ENCODE measurements around the gene HIPK1. TPM values are rescaled to one million over a fixed set of nuclear protein-coding genes. Genes with fewer than 3 reads are reported as not detected.

The HIPK1 gene
- total RNA-seq, 5 donors from 2014 or later (not counting 1 experiment from before 2014, with no cell fraction given): 99.5 to 189 (median 103) TPM

- Mint-ChIP-seq H3K27me3 (no peaks in the 10 kb centered on the region), H3K4me1 (peaks cover 0 to 6% (median 3%) of the 10 kb centered on the region in 3 donors), H3K4me3 (no peak overlapping the region), H3K9me3 (no peaks in the 10 kb centered on the region), H3K36me3 (no peaks in the 10 kb centered on the region), H3K27ac (no peak overlapping the region)
- Histone ChIP-seq H3K27me3 (replicated peaks in 1 of 2; ENCODE audit: control insufficient read depth in 2 of 2, extremely low read depth in 1 of 2, insufficient read depth in 2 of 2, low read length in 1 of 2) (no peaks in the 10 kb centered on the region), H3K4me3 (ENCODE audit: control insufficient read depth in 1 of 2, extremely low read depth in 1 of 2, low read length in 1 of 2) (no peak overlapping the region), H3K4me1 (ENCODE audit: control insufficient read depth in 1 of 2, extremely low read depth in 1 of 2, insufficient read depth in 2 of 2, low read length in 2 of 2) (no peaks in the 10 kb centered on the region), H3K27ac (ENCODE audit: low read length) (no peak overlapping the region), H3K9me3 (no peaks in the 10 kb centered on the region), H3K36me3 (ENCODE audit: control insufficient read depth in 2 of 2, extremely low read depth in 1 of 2, insufficient read depth in 1 of 2, low read length in 1 of 2) (no peaks in the 10 kb centered on the region)
- no peak for ATAC-seq (replicated peaks in 1 of 4)
- ChIA-PET CTCF (no interaction called here), POLR2A (no interaction called here)
- 93% methylated on average over 2 of the region's 5 CpGs for WGBS (ENCODE audit: insufficient coverage)
- DNase-seq: no peak
Observed at GRCh38 chr1:113987259-113987658, 58.1 kb downstream of the HIPK1 start.

- no peaks in the 10 kb centered on the region for H3K4me1 Mint-ChIP-seq
- peaks cover 8% of the 10 kb centered on the region for H3K36me3 Mint-ChIP-seq
- no peak for DNase-seq
- ChIA-PET POLR2A (no interaction called here), CTCF (interaction anchor here in 1 of 2 donors (0.6 kb wide), 1 partner anchor 299 kb away, joined by 6 read pairs; no protein-coding TSS in a partner anchor)
- ATAC-seq (replicated peaks in 1 of 4): no peak
- no peak overlapping the region for H3K4me3 ChIP-seq (ENCODE audit: control insufficient read depth in 1 of 2, extremely low read depth in 1 of 2, low read length in 1 of 2)
- no peak overlapping the region for H3K27ac Mint-ChIP-seq
- peaks cover 0 to 14% of the 10 kb centered on the region in 2 experiments for H3K27me3 ChIP-seq (replicated peaks in 1 of 2; ENCODE audit: control insufficient read depth in 2 of 2, extremely low read depth in 1 of 2, insufficient read depth in 2 of 2, low read length in 1 of 2)
- H3K27me3 Mint-ChIP-seq: peaks cover 4 to 5% of the 10 kb centered on the region in 2 donors
- H3K4me1 ChIP-seq (ENCODE audit: control insufficient read depth in 1 of 2, extremely low read depth in 1 of 2, insufficient read depth in 2 of 2, low read length in 2 of 2): no peaks in the 10 kb centered on the region
- H3K9me3 ChIP-seq: peaks cover 3% of the 10 kb centered on the region
- peaks cover 9 to 16% (median 14%) of the 10 kb centered on the region in 3 donors for H3K9me3 Mint-ChIP-seq
- no peak overlapping the region for H3K27ac ChIP-seq (ENCODE audit: low read length)
- no peaks in the 10 kb centered on the region for H3K36me3 ChIP-seq (ENCODE audit: control insufficient read depth in 2 of 2, extremely low read depth in 1 of 2, insufficient read depth in 1 of 2, low read length in 1 of 2)
- H3K4me3 Mint-ChIP-seq: no peak overlapping the region
- no CpG with 5 or more reads among the region's 2 CpGs for WGBS (ENCODE audit: insufficient coverage)
Observed at GRCh38 chr1:113990530-113990929, 61.4 kb downstream of the HIPK1 start.

- no peak overlapping the region for H3K27ac Mint-ChIP-seq
- WGBS (ENCODE audit: insufficient coverage): no CpG with 5 or more reads among the region's 4 CpGs
- Histone ChIP-seq H3K27ac (ENCODE audit: low read length) (no peak overlapping the region), H3K4me3 (ENCODE audit: control insufficient read depth in 1 of 2, extremely low read depth in 1 of 2, low read length in 1 of 2) (no peak overlapping the region), H3K9me3 (peaks cover 3% of the 10 kb centered on the region), H3K27me3 (replicated peaks in 1 of 2; ENCODE audit: control insufficient read depth in 2 of 2, extremely low read depth in 1 of 2, insufficient read depth in 2 of 2, low read length in 1 of 2) (peaks cover 0 to 14% of the 10 kb centered on the region in 2 experiments), H3K4me1 (ENCODE audit: control insufficient read depth in 1 of 2, extremely low read depth in 1 of 2, insufficient read depth in 2 of 2, low read length in 2 of 2) (no peaks in the 10 kb centered on the region), H3K36me3 (ENCODE audit: control insufficient read depth in 2 of 2, extremely low read depth in 1 of 2, insufficient read depth in 1 of 2, low read length in 1 of 2) (no peaks in the 10 kb centered on the region)
- no peak for DNase-seq
- H3K36me3 Mint-ChIP-seq: peaks cover 10% of the 10 kb centered on the region
- H3K27me3 Mint-ChIP-seq: peaks cover 4 to 5% of the 10 kb centered on the region in 2 donors
- peaks cover 11 to 18% (median 15%) of the 10 kb centered on the region in 3 donors for H3K9me3 Mint-ChIP-seq
- CTCF ChIA-PET: interaction anchor here in 1 of 2 donors (0.6 kb wide), 1 partner anchor 298 kb away, joined by 6 read pairs; no protein-coding TSS in a partner anchor
- H3K4me3 Mint-ChIP-seq: no peak overlapping the region
- POLR2A ChIA-PET: no interaction called here
- ATAC-seq (replicated peaks in 1 of 4): no peak
- no peaks in the 10 kb centered on the region for H3K4me1 Mint-ChIP-seq
Observed at GRCh38 chr1:113990961-113991360, 61.8 kb downstream of the HIPK1 start.

DNA sequence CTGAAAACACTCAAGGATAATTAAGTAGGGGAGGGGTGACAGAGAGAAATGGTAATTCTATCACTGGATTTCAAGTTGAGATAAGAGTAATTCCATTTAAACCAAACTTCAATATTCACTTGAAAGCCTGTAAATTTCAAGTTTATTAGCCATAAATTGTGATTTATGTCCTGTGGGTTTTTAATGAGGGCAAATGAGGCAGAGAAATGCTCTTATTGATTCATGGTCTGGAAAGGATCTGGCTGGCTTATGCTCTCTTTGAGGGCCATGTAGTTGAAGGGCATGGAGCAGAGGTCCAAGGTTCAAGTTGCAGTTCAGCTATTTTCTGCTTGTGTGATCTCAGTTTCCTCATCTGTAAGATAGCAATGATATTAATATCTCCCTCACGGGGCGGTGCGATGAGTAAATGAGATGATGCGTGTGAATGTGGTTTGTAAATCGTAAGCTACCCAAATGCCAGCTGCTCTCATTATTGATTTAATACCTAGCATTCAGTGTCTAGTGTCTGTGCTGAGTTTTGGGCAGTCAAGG is 62.4 kb downstream of the HIPK1 start:
- Mint-ChIP-seq H3K4me3 (no peak overlapping the region), H3K9me3 (peaks cover 11 to 18% (median 15%) of the 10 kb centered on the region in 3 donors), H3K27ac (no peak overlapping the region), H3K4me1 (no peaks in the 10 kb centered on the region), H3K36me3 (peaks cover 10% of the 10 kb centered on the region), H3K27me3 (peaks cover 4 to 5% of the 10 kb centered on the region in 2 donors)
- H3K27ac ChIP-seq (ENCODE audit: low read length): no peak overlapping the region
- ATAC-seq (replicated peaks in 1 of 4) (no peak), DNase-seq (no peak)
- no peaks in the 10 kb centered on the region for H3K36me3 ChIP-seq (ENCODE audit: control insufficient read depth in 2 of 2, extremely low read depth in 1 of 2, insufficient read depth in 1 of 2, low read length in 1 of 2)
- ChIA-PET CTCF (no interaction called here), POLR2A (no interaction called here)
- H3K4me3 ChIP-seq (ENCODE audit: control insufficient read depth in 1 of 2, extremely low read depth in 1 of 2, low read length in 1 of 2): no peak overlapping the region
- no peaks in the 10 kb centered on the region for H3K4me1 ChIP-seq (ENCODE audit: control insufficient read depth in 1 of 2, extremely low read depth in 1 of 2, insufficient read depth in 2 of 2, low read length in 2 of 2)
- H3K27me3 ChIP-seq (replicated peaks in 1 of 2; ENCODE audit: control insufficient read depth in 2 of 2, extremely low read depth in 1 of 2, insufficient read depth in 2 of 2, low read length in 1 of 2): peaks cover 0 to 14% of the 10 kb centered on the region in 2 experiments
- no CpG with 5 or more reads among the region's 5 CpGs for WGBS (ENCODE audit: insufficient coverage)
- peaks cover 3% of the 10 kb centered on the region for H3K9me3 ChIP-seq

GRCh38 chr1:113993072-113993471 is 63.9 kb downstream of the HIPK1 start:
- POLR2A ChIA-PET: no interaction called here
- Histone ChIP-seq H3K9me3 (peaks cover 3% of the 10 kb centered on the region), H3K4me1 (ENCODE audit: control insufficient read depth in 1 of 2, extremely low read depth in 1 of 2, insufficient read depth in 2 of 2, low read length in 2 of 2) (no peaks in the 10 kb centered on the region), H3K27me3 (replicated peaks in 1 of 2; ENCODE audit: control insufficient read depth in 2 of 2, extremely low read depth in 1 of 2, insufficient read depth in 2 of 2, low read length in 1 of 2) (peaks cover 0 to 14% of the 10 kb centered on the region in 2 experiments), H3K27ac (ENCODE audit: low read length) (no peak overlapping the region), H3K36me3 (ENCODE audit: control insufficient read depth in 2 of 2, extremely low read depth in 1 of 2, insufficient read depth in 1 of 2, low read length in 1 of 2) (no peaks in the 10 kb centered on the region), H3K4me3 (ENCODE audit: control insufficient read depth in 1 of 2, extremely low read depth in 1 of 2, low read length in 1 of 2) (no peak overlapping the region)
- DNase-seq (no peak), ATAC-seq (replicated peaks in 1 of 4) (no peak)
- H3K36me3 Mint-ChIP-seq: peaks cover 10% of the 10 kb centered on the region
- no peak overlapping the region for H3K27ac Mint-ChIP-seq
- H3K27me3 Mint-ChIP-seq: peaks cover 4 to 6% of the 10 kb centered on the region in 2 donors
- CTCF ChIA-PET: no interaction called here
- no peak overlapping the region for H3K4me3 Mint-ChIP-seq
- WGBS (ENCODE audit: insufficient coverage): 96% methylated on average over 5 of the region's 5 CpGs
- peaks cover 0 to 3% (median 0%) of the 10 kb centered on the region in 3 donors for H3K4me1 Mint-ChIP-seq
- H3K9me3 Mint-ChIP-seq: peaks cover 11 to 18% (median 15%) of the 10 kb centered on the region in 3 donors

- H3K4me1 ChIP-seq (ENCODE audit: control insufficient read depth in 1 of 2, extremely low read depth in 1 of 2, insufficient read depth in 2 of 2, low read length in 2 of 2): no peaks in the 10 kb centered on the region
- no peak overlapping the region for H3K4me3 ChIP-seq (ENCODE audit: control insufficient read depth in 1 of 2, extremely low read depth in 1 of 2, low read length in 1 of 2)
- Mint-ChIP-seq H3K27ac (no peak overlapping the region), H3K9me3 (peaks cover 11 to 18% (median 15%) of the 10 kb centered on the region in 3 donors), H3K4me1 (peaks cover 2 to 9% (median 6%) of the 10 kb centered on the region in 3 donors), H3K4me3 (no peak overlapping the region), H3K27me3 (peaks cover 4 to 6% of the 10 kb centered on the region in 2 donors), H3K36me3 (peaks cover 10% of the 10 kb centered on the region)
- H3K36me3 ChIP-seq (ENCODE audit: control insufficient read depth in 2 of 2, extremely low read depth in 1 of 2, insufficient read depth in 1 of 2, low read length in 1 of 2): no peaks in the 10 kb centered on the region
- WGBS (ENCODE audit: insufficient coverage): 75% methylated on average over 2 of the region's 2 CpGs
- ATAC-seq (replicated peaks in 1 of 4) (no peak), DNase-seq (no peak)
- no peak overlapping the region for H3K27ac ChIP-seq (ENCODE audit: low read length)
- peaks cover 3% of the 10 kb centered on the region for H3K9me3 ChIP-seq
- H3K27me3 ChIP-seq (replicated peaks in 1 of 2; ENCODE audit: control insufficient read depth in 2 of 2, extremely low read depth in 1 of 2, insufficient read depth in 2 of 2, low read length in 1 of 2): peaks cover 0 to 14% of the 10 kb centered on the region in 2 experiments
- CTCF ChIA-PET: no interaction called here
- POLR2A ChIA-PET: interaction anchor here in 1 of 2 donors (0.5 to 0.7 kb wide), 2 partner anchors 478 to 536 kb away, joined by 3 read pairs; no protein-coding TSS in a partner anchor
Observed at GRCh38 chr1:113993766-113994165, 64.6 kb downstream of the HIPK1 start.
